ENCODE results near the gene FAM240B. TPM values are rescaled to one million over a fixed set of nuclear protein-coding genes. Genes with fewer than 3 reads are reported as not detected.

The FAM240B gene
- not detected in 2 replicates for polyA plus RNA-seq
- polyA minus RNA-seq: not detected in 2 replicates

- Histone ChIP-seq H3K4me2 (ENCODE audit: low read length) (no peak within 1 kb of the TSS), H3K9me3 (ENCODE audit: low read length) (no peaks in the 10 kb centered on the region), H3K27ac (ENCODE audit: low read length) (no peak within 1 kb of the TSS), H3K4me3 (ENCODE audit: low read length) (no peak within 1 kb of the TSS), H3K9ac (ENCODE audit: low read length) (no peak within 1 kb of the TSS), H3K27me3 (ENCODE audit: insufficient read depth, low read depth, low read length) (no peaks in the 10 kb centered on the region), H3F3A (ENCODE audit: insufficient read depth, low read length, poor library complexity, severe bottlenecking) (no peaks in the 10 kb centered on the region), H3K9me2 (ENCODE audit: insufficient read depth, low read length) (no peaks in the 10 kb centered on the region), H2AFZ (ENCODE audit: low read depth, low read length) (no peak within 1 kb of the TSS), H3K36me3 (ENCODE audit: insufficient read depth, low read length) (no peaks in the 10 kb centered on the region), H4K20me1 (ENCODE audit: insufficient read depth) (no peaks in the 10 kb centered on the region), H3K79me2 (replicated peaks; ENCODE audit: insufficient read depth, low read length) (no peaks in the 10 kb centered on the region)
- TF ChIP-seq TAF1 (IDR thresholded peaks at IDR 0.05; ENCODE audit: low read depth) (no peak), SMC3 (conservative IDR thresholded peaks at IDR 0.05; ENCODE audit: poor library complexity) (no peak), MXI1 (conservative IDR thresholded peaks at IDR 0.05; ENCODE audit: poor library complexity, severe bottlenecking) (no peak), CTCF (IDR thresholded peaks at IDR 0.05; ENCODE audit: poor library complexity, severe bottlenecking) (no peak)
These were observed at the start of gene FAM240B for GRCh38 chr9:38720083-38720745. FAM240B (minus strand) TSS chr9:38720133; CDS start chr9:38703999, 16,134 bp downstream.

- TF ChIP-seq MXI1 (conservative IDR thresholded peaks at IDR 0.05; ENCODE audit: poor library complexity, severe bottlenecking): no peak
- TF ChIP-seq POLR2AphosphoS5 (IDR thresholded peaks at IDR 0.05): no peak
- no peak for TF ChIP-seq RAD21 (conservative IDR thresholded peaks at IDR 0.05)
- TF ChIP-seq TAF1 (IDR thresholded peaks at IDR 0.05; ENCODE audit: low read depth): no peak
- TF ChIP-seq EP300 (conservative IDR thresholded peaks at IDR 0.05; ENCODE audit: poor library complexity, severe bottlenecking): no peak
- no peak for TF ChIP-seq REST (IDR thresholded peaks at IDR 0.05; ENCODE audit: borderline replicate concordance)
- no peak for TF ChIP-seq SMC3 (conservative IDR thresholded peaks at IDR 0.05; ENCODE audit: poor library complexity)
- TF ChIP-seq CTCF (IDR thresholded peaks at IDR 0.05; ENCODE audit: poor library complexity, severe bottlenecking): no peak
- TF ChIP-seq EZH2 (IDR thresholded peaks at IDR 0.05; ENCODE audit: borderline replicate concordance, insufficient read depth, low read length, poor library complexity, severe bottlenecking): no peak
- Histone ChIP-seq H2AFZ (ENCODE audit: low read depth, low read length) (no peak overlapping the region), H3K36me3 (ENCODE audit: insufficient read depth, low read length) (no peaks in the 10 kb centered on the region), H4K20me1 (ENCODE audit: insufficient read depth) (no peaks in the 10 kb centered on the region), H3F3A (ENCODE audit: insufficient read depth, low read length, poor library complexity, severe bottlenecking) (no peaks in the 10 kb centered on the region), H3K4me3 (ENCODE audit: low read length) (no peak overlapping the region), H3K9ac (ENCODE audit: low read length) (no peak overlapping the region), H3K27ac (ENCODE audit: low read length) (no peak overlapping the region), H3K27me3 (ENCODE audit: insufficient read depth, low read depth, low read length) (no peaks in the 10 kb centered on the region), H3K9me3 (ENCODE audit: low read length) (no peaks in the 10 kb centered on the region), H3K4me2 (ENCODE audit: low read length) (no peak overlapping the region), H3K9me2 (ENCODE audit: insufficient read depth, low read length) (no peaks in the 10 kb centered on the region), H3K79me2 (replicated peaks; ENCODE audit: insufficient read depth, low read length) (no peaks in the 10 kb centered on the region)
These were observed 48.4 kb upstream of the FAM240B start for GRCh38 chr9:38768351-38768761.

Measured in neural cell (in vitro differentiated cells).